HG02642 (cell line): ENCODE results near the gene CLIP1.
"Not testable (repeated sequence)": the region's sequence is repeated elsewhere in the genome, so short reads cannot be mapped to it uniquely, and the experiment has no call there.

Experiments
- ATAC-seq: cut with Tn5 transposase; IDR thresholded peaks from one replicate; pipeline ENCODE4 v1.9.1; 2021; ENCODE audit warnings: mild to moderate bottlenecking; ENCODE audit not compliant: unreplicated experiment, poor library complexity

CLIP1 gene

DNA sequence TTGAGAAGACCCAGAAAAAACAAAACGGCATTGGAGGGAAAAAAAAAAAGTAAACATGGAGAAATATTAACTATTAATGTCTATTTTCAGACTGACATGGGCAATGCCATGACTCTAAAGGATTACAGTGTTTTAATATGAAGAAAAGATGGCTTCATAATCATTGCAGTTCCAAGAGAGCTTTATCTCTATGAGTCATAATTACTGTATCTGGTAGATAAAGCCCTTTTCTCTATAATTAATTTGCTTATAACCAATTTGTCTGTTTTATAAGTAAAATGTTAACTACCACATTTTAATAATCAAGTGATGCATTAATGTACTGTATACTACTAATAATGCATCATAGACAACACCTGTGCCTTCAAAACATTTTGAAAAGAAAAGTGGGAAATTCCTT is 59.7 kb downstream of the CLIP1 start:
- ATAC-seq, result no peak

DNA sequence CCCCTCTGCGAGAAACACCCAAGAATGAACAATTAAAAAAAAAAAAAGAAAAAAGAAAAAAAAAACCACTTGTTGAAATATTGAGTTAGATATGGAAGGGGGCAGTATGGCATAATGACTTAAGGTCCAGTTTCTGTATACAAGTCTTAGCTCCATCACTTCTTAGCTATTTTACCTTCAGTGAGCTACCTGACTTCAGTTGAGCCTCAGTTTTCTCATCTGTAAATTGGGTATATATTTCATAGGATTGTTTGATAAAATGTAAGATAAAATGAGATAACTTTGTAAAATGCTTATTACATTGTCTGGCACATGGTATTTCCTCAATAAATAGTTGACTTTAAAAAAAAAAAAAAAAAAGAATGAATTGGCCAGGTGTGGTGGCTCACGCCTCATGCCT is 64.1 kb downstream of the CLIP1 start:
- ATAC-seq, result not testable (repeated sequence)

DNA sequence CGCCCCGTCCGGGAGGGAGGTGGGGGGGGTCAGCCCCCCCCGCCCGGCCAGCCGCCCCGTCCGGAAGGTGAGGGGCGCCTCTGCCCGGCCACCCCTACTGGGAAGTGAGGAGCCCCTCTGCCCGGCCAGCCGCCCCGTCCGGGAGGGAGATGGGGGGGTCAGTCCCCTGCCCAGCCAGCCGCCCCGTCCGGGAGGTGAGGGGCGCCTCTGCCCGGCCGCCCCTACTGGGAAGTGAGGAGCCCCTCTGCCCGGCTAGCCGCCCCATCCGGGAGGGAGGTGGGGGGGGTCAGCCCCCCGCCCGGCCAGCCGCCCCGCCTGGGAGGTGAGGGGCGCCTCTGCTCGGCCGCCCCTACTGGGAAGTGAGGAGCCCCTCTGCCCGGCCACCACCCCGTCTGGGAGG is 64.9 kb downstream of the CLIP1 start:
- ATAC-seq, result not testable (repeated sequence)

DNA sequence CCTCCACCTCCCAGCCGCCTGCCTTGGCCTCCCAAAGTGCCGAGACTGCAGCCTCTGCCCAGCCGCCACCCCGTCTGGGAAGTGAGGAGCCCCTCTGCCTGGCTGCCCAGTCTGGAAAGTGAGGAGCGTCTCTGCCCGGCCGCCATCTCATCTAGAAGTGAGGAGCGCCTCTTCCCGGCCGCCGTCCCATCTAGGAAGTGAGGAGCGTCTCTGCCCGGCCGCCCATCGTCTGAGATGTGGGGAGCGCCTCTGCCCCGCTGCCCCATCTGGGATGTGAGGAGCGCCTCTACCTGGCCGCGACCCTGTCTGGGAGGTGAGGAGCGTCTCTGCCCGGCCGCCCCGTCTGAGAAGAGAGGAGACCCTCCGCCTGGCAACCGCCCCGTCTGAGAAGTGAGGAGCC is 65.5 kb downstream of the CLIP1 start:
- not testable (repeated sequence) for ATAC-seq

DNA sequence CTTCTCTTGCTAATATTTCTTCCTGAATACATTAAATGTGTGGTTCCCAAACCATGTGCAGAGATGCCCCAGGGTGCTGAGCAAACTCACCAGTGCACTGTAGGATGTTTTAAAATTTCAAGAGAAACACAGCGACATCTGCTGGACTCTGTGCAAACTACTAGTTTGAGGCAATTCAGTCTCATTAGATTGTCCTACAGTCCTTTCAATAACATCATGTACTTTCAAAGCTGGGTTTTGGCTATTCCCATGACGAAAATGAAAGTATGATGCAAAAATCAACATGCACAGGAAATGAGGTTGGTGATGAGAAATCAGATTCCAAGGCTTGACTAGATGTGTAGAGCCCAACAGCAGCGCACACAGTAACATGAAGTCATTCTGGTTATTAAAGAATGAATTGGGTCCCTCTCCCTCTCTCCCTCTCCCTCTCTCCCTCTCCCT is 66.3 kb downstream of the CLIP1 start:
- ATAC-seq, result no peak

DNA sequence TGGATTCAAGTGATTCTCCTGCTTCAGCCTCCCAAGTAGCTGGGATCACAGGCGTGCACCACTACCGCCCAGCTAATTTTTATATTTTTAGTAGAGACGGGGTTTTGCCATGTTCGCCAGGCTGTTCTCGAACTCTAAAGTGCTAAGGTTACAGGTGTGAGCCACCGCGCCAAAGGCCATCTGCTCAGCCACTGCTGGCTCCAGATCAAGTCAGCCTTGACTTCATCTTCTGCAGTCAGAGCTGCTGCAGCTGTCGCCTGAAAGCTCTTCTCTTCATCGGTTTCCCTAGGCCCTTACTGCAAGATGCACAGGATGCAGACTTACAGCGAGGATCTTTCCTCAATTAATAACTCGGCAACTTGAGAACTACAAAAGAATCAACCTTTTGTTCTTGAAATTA is 66.8 kb downstream of the CLIP1 start:
- ATAC-seq, result no peak

DNA sequence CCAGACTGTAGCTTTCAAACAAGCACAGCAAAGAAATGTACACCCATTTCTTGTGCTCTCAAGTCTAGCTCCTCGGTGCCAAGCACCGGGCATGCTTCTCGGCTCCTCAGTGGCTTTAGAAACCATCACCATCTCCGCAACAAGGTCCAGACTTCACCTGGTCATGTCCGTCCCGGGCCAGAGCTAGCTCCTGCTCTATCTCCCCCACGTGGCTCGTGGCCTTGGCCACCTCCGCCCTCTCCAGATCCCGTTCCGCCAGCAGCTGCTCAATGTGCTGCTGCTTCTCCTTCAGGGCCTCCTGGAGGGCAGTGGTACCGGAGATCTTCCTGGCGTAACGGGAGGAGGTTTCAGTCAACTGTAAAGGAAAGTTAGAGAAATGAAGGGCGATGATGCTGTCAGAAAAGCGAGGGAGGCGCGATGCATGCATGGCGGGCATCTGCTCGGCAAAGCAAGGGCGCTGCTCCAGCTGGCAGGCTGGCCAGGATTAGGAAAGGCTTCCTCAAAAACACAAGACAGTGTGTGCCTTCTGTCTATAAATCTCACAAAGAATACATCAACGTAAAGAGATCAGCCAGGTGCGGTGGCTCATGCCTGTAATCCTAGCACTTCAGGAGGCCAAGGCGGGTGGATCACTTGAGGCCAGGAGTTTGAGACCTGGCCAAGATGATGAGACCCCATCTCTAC is 67.4 kb downstream of the CLIP1 start:
- ATAC-seq, result no peak

DNA sequence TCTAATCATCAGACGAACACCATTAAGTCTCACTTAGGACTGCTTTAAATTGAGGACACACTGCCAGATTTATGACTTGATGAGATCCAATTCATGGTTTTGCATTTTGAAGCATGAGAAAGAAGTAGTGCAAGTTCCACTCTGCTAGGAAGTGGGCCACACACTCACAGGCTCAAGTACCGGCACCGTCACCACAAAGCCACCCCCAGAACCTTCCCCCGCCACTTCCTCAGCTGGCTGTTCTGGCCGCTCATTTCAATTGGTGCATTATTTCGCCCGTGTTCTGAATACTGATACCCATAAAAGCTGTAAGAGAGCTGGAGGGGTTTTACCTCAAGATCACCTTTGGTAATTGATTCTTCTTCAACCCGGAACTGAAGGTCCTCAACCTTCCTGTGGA is 70.1 kb downstream of the CLIP1 start:
- no peak for ATAC-seq

DNA sequence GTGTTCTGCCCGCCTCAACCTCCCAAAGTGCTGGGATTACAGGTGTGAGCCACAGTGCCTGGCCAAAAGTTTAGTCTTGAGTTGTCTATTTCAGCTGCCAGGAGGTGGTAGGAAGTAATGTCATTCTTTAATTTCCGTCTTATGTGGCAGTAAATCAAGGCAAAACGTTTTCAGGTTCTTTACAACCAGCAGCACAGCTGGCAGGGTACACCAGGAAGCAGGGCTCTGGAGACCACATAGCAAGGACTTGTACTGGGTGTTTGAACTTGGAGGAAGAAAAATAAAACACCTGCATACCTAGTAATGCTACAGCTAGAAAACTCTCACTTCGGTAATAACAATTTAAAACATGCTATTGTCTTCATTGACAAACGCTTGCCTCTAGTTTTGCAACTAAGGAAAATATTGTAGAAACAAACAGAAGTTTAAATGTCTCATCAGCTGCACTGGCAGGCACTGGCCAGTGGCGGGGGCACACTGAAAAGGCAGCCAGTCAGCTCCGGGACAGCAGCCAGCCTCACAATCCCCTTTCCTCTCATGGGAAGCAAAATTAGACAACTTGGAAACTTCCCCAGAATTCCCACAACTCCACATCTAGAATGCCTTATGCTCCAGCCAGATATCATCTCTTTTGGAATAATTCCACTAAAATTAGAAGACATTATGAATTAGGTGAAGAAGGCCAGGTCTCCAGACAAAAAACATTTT is 72.2 kb downstream of the CLIP1 start:
- ATAC-seq, result no peak

DNA sequence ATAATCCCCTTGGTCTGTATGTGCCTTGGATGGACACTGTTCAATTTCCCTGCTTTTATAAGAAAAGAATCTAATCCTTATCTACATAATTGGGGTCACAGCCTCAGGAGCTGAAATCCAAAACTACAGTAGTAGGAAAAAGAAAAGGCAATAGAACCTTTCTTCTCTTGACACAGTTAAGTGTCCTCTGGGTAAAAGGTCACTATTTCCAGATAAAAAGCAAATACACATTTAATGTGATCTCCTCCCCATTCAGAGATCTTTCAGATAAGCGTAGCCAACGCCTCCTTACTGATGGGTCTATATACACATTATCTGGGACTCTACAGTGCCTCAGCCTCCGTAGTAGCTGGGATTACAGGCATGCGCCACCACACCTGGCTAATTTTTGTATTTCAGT is 73.4 kb downstream of the CLIP1 start:
- no peak for ATAC-seq

DNA sequence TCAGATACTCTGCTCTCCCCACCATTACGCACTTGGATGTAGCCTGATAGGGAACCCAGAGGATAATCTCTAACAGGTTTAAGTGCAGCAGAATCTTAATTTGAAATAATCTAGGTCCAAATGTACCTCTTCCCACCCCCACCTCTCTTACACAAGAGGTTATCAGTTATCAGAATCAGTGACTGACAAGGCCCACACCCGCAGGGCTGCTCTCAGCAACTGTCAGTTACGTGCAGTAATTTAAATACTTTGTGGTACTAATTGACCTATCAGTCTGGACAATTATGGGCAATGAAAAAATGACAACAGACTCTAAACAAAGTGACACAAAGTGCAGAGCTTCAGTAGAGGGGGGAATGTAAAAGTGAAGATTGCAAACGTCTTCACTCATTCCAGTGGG is 74.0 kb downstream of the CLIP1 start:
- ATAC-seq, result no peak

DNA sequence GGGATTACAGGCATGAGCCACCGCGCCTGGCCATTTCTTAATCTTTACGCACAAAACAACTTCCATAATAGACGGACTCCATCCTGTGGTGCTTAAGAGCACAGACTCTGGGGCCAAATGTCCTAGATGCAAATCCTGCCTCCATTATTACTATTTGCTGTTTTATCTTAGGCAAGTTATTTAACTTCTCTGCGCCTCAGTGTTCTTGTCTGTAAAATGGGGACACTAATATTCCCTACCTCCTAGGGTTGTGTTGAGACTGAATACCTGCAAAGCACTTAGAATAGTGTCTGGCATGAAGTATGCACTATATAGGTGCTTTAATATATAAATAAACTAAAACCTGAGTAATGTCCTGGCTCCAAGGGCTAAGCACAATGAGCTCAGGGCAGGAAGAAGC is 76.4 kb downstream of the CLIP1 start:
- ATAC-seq, result no peak

DNA sequence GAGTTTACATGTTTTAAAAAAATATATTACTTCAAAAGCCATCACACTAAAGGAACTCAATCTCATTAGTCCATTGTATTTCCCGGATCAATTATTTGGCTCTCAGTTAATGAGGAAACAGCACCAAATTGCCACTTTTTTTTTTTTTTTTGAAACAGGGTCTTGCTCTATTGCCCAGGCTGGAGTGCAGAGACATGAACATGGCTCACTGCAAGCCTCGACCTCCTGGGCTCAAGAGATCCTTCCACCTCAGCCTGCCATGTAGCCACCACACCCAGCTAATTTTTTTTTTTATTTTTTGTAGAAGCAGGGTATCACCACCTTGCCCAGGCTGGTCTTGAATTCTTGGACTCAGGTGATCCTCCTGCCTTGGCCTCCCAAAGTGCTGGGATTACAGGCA is 77.4 kb downstream of the CLIP1 start:
- no peak for ATAC-seq

DNA sequence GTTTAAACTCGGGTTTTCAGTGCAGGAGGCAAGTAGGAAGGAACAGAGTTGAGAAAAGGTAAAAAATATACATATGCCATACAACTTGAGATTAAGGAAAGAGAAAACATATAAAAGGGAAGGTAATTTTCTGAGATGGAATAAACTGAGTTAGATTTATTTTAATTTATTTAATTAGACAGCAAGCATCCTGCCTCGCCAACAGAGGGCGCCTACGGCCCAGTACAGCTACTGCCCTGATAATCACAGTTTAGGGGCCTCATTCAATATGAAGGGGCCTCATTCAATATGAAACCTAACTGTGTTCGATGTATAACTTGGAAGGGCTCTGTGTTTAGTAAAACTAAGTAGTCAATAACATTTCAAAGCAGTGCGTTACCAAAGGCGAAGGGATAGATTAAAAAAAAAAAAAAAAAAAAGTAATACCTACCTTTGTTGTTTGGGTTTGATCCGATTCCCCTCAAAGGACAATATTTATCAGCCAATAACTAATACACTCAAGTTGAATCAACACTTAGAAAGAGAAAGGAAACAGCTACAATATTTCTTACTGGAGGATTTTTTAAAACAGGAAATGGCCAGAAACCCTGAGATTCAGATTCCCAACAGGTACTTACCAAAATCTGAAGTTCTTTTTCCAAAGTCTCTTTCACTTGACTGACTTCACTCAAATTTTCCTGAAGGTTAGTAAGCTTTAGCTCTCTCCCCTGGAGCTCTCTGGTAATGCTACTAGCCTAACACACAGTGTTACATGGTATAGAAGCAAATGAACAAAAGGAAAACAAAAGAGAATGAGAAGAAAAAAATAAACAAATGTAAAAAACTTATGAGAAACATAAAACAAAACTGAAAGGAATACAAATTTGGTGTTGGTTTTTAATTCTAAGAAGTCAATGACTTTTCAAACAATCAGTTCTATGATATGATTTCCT is 86.2 kb downstream of the CLIP1 start:
- ATAC-seq, result no peak

DNA sequence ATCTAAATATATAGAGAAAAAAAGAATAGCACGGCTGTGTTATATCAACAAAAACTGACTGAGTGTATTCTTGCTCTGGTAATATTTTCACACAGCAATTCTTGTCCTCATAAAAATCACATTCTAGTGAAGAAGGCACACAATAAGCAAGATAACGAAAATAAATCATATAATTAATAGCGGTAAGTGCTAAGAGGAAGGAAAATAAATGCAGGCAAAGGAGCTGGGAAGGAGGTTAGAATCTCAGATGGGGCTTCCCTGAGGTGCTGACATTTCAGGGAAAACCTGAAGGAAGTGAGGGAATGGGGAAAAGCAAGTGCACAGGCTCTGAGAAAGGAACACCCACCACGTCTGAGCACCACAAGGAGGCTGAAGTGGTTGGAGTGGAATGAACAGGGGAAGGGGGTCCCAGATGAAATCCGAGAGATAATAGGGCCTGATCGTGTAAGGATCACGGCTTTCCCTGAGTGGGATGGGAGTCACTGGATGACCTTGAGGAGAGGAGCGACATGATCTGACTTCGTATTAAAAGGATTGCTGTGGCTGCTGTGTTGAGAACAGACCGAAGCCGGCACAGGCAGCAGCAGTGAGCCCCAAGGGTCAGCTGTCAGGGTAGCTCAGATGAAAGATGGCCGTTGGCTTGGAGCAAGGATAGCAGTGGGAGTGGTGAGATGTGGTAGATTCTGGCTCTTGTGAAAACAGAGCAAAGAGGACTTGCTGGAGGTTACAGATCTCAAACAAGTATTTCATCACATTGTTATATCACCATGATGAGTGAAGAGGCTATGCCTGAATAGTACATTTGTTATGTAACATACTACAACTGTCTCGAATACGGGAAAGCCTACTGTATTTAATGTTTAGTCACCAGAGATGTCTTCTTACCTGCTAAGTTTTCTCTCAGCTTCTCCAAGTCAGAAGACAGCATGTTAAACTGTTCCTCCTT is 89.1 kb downstream of the CLIP1 start:
- ATAC-seq, result no peak

DNA sequence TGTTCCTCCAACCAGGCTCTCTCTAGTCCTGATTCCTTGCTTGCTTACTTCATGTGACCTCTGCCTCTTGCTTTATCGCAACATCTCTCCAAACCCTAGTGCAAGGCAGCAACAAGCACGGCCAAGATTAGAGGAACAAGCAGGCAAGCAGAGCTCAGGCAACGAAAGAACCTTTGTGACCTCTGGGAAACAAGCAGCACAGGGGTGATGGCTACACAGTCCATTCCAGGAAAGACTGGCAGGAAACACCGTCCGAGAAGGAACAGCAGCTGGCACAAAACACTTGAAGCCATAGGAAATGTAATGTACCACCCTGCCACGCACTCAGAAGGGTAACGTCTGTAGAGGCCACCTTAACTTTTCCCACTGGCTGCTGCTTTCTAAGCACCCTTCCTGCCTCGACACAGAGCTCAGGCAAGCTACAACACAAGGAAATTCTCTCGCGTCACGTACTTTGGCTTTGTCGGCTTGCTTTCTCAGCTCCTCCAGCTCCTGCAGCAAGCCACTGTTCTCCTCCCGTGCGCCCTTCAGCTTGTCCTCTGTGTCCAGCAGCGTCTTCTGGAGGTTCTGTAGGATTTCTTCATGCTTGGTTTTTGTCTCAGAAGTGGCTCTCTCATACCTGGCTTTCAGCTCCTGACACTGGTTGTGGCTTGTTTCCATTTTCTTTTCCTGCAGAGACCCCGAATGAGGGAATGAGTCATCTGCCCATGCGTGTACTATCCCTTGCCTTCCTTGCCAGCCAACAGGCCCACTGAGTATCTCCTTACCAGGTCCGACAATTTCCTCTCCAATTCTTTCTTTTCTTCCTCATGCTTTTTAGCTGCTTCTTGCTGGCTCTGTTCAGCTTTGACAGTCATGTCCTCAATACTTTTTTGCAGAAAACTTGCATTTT is 94.7 kb downstream of the CLIP1 start:
- no peak for ATAC-seq

DNA sequence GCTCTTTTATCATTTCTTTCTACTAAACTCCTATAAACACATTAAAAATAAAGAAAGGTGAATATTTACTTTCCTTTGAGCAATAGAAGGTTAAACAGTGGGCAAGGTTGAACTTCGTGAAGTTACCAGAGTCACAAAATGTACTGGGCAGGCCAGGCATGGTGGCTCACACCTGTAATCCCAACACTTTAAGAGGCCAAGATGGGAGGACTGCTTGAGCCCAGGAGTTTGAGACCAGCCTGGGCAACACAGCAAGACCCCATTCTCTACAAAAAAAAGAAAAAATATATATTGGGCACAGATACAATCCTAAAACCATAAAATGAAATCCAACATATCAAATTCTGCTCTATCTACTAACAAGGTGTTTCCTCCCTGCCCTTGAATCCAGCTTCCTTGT is 95.5 kb downstream of the CLIP1 start:
- ATAC-seq, result no peak

DNA sequence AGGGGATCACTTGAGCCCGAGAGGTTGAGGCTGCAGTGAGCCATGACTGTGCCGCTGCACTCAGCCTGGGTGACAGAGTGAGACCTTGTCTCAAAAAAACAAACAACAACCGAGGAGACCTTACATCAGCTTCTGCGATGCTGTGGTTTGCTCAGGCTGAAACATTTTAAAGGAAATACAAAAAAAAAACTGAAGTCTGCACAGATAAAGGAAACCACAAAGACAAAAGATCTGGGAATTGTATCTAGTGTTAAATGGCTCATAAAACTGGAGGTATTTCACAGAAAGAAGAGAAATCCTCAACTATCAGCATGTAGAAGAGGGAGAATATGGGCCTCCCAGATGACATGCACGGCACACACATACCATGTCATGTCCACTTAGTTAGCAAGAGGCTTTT is 95.9 kb downstream of the CLIP1 start:
- no peak for ATAC-seq
